WI38 (cell line): Measurements from ENCODE around the gene PTPN21.

Experiments used
- H3K4me3 ChIP-seq: 2 replicates; pipeline ENCODE4 v1.5.1; 2011; ENCODE audit warnings: low read depth, mild to moderate bottlenecking, control low read depth, low read length
- CTCF ChIP-seq: IDR thresholded peaks from 2 replicates; pipeline ENCODE4 v1.5.1; 2012; ENCODE audit warnings: low read depth, mild to moderate bottlenecking, control low read depth, low read length

The PTPN21 gene

GRCh38 chr14:88565427-88565826 lies 10.6 kb upstream of the PTPN21 start:
- TF ChIP-seq CTCF, result no peak

GRCh38 chr14:88563845-88564244 lies 9.0 kb upstream of the PTPN21 start:
- TF ChIP-seq CTCF, result no peak
- H3K4me3 ChIP-seq, result peak overlapping the region; percentile 83

More at GRCh38 chr14:88565427-88565826, 10.6 kb upstream of the PTPN21 start:
- H3K4me3 ChIP-seq, result no peak overlapping the region

GRCh38 chr14:88562831-88563686 lies 8.3 kb upstream of the PTPN21 start, which contains the start of gene ZC3H14:
TSS of gene ZC3H14 (plus strand) at chr14:88563037. CDS start at chr14:88563134, 97 bp downstream.
- TF ChIP-seq CTCF, result no peak
- H3K4me3 ChIP-seq, result peak within 1 kb of the TSS; percentile 83

- TF ChIP-seq CTCF, result no peak
- peak overlapping the region; percentile 83 for H3K4me3 ChIP-seq
These were observed 7.7 kb upstream of the PTPN21 start for GRCh38 chr14:88562532-88562830.

GRCh38 chr14:88559852-88560251 lies 5.0 kb upstream of the PTPN21 start:
- peak; percentile 29; the same call in 1 of the 2 replicates for TF ChIP-seq CTCF
- H3K4me3 ChIP-seq, result no peak overlapping the region

GRCh38 chr14:88556581-88556980 lies 1.8 kb upstream of the PTPN21 start:
- H3K4me3 ChIP-seq, result no peak overlapping the region
- no peak for TF ChIP-seq CTCF

- TF ChIP-seq CTCF, result no peak
- H3K4me3 ChIP-seq, result peak overlapping the region; percentile 91
These were observed 836 bp downstream of the PTPN21 start for GRCh38 chr14:88553886-88554456.
